Left lung (tissue), 10 donors: ENCODE results near the gene TLR3. TPM values are rescaled to one million over a fixed set of nuclear protein-coding genes. Genes with fewer than 3 reads are reported as not detected.
"Not testable (repeated sequence)": the region's sequence is repeated elsewhere in the genome, so short reads cannot be mapped to it uniquely, and the experiment has no call there.

Experiments
- ATAC-seq: fragments of 200-7000 bp; cut with Tn5 transposase; one replicate; pipeline ENCODE4 v1.9.1; 2020; ENCODE audit warnings: moderate library complexity
- DNase-seq, 4 donors: peaks; one replicate each; pipeline ENCODE4 v3.0.0-alpha.2; 2013 to 2020
- H3K27ac ChIP-seq, 2 donors: fragments of 200-600 bp; sonication (generic) in 1 of 2; one replicate each; pipeline versions ENCODE4 v1.5.0 to v1.8.0; 2020 to 2021
- H3K27me3 ChIP-seq, 2 donors: fragments of 200-600 bp; sonication (generic) in 1 of 2; one replicate each; pipeline versions ENCODE4 v1.5.0 to v1.8.0; 2020 to 2021
- H3K36me3 ChIP-seq, 2 donors: fragments of 200-600 bp; sonication (generic) in 1 of 2; one replicate each; pipeline versions ENCODE4 v1.5.0 to v1.8.0; 2020 to 2021
- H3K4me1 ChIP-seq, 2 donors: fragments of 200-600 bp; one replicate each; pipeline ENCODE4 v1.8.0; 2021
- H3K4me3 ChIP-seq, 2 donors: fragments of 200-600 bp; sonication (generic) in 1 of 2; one replicate each; pipeline versions ENCODE4 v1.5.0 to v1.8.0; 2020 to 2021; ENCODE audit warnings: mild to moderate bottlenecking in 1 of 2
- H3K9me3 ChIP-seq, 2 donors: fragments of 200-600 bp; sonication (generic) in 1 of 2; one replicate each; pipeline versions ENCODE4 v1.5.0 to v1.8.0; 2020 to 2021
- CTCF ChIP-seq, 2 donors: fragments of 200-600 bp; sonication (generic) in 1 of 2; IDR thresholded peaks; one replicate each; pipeline versions ENCODE4 v1.5.0 to v1.8.0; 2021; ENCODE audit warnings: antibody characterized with exemption in 2 of 2
- intact Hi-C, 2 donors: fragments of 100-400 bp; cut with DNase I; formaldehyde crosslinking; loops; one replicate each; pipeline versions ENCODE4 v1.11.2 to v1.14.2; 2022
- polyA plus RNA-seq, 6 donors: library from polyadenylated mRNA; unstranded; fragments of 120-200 nt; gene quantifications; one replicate each; pipeline ENCODE4 v1.2.1, GENCODE V29; 2013; ENCODE audit not compliant: insufficient read length in 6 of 6
- total RNA-seq, 2 donors: library from RNA; stranded (reverse); fragmentation: NEBNext Ultra II Directional; extraction: Animal tissue kit (Norgen Biotek cat#: 25700); gene quantifications; one replicate each; pipeline ENCODE4 v1.2.1, GENCODE V29; 2021
- donor health status: DM: no; HTN: yes; CAD: no.
- donor health status: DM: no; HTN: no; CAD: no.

Gene TLR3
- total and polyA plus RNA-seq, 8 donors, result 10.0 to 44.2 (median 12.3) TPM

GRCh38 chr4:186036976-186037581 lies 31.9 kb upstream of the TLR3 start:
- no peaks in the 10 kb centered on the region for H3K9me3 ChIP-seq
- intact Hi-C loops, result loop anchor here in 1 of 2 donors (5.0 kb wide), 1 partner anchor 400 kb away; no protein-coding TSS in a partner anchor
- H3K4me1 ChIP-seq, result peaks cover 0 to 7% of the 10 kb centered on the region in 2 donors
- H3K4me3 ChIP-seq, result no peak overlapping the region
- peaks cover 0 to 6% of the 10 kb centered on the region in 2 donors for H3K27me3 ChIP-seq
- H3K36me3 ChIP-seq, result no peaks in the 10 kb centered on the region
- TF ChIP-seq CTCF (IDR thresholded peaks at IDR 0.05), result no peak
- ATAC-seq, result no peak
- no peak for DNase-seq
- H3K27ac ChIP-seq, result no peak overlapping the region

- Histone ChIP-seq H3K4me1 (peaks cover 0 to 7% of the 10 kb centered on the region in 2 donors), H3K27ac (no peak overlapping the region), H3K27me3 (peaks cover 0 to 6% of the 10 kb centered on the region in 2 donors), H3K4me3 (no peak overlapping the region), H3K36me3 (no peaks in the 10 kb centered on the region), H3K9me3 (no peaks in the 10 kb centered on the region)
- ATAC-seq, result peak; percentile 89
- DNase-seq, result peak in 2 of 4 donors; percentile 77 to 90
- TF ChIP-seq CTCF (IDR thresholded peaks at IDR 0.05), result peak; percentile 64 to 83
- intact Hi-C loops, result loop anchor here in 1 of 2 donors (5.0 kb wide), 1 partner anchor 401 kb away; no protein-coding TSS in a partner anchor
Observed at GRCh38 chr4:186037692-186038658, 31.0 kb upstream of the TLR3 start.

- H3K36me3 ChIP-seq, result no peaks in the 10 kb centered on the region
- peak in 1 of 4 donors; percentile 47 for DNase-seq
- no peak overlapping the region for H3K27ac ChIP-seq
- intact Hi-C loops, result loop anchor here in 1 of 2 donors (5.0 kb wide), 1 partner anchor 402 kb away; no protein-coding TSS in a partner anchor
- H3K9me3 ChIP-seq, result no peaks in the 10 kb centered on the region
- H3K4me1 ChIP-seq, result peaks cover 0 to 7% of the 10 kb centered on the region in 2 donors
- peak; percentile 87 for ATAC-seq
- TF ChIP-seq CTCF (IDR thresholded peaks at IDR 0.05), result no peak
- peaks cover 0 to 6% of the 10 kb centered on the region in 2 donors for H3K27me3 ChIP-seq
- no peak overlapping the region for H3K4me3 ChIP-seq
Observed at GRCh38 chr4:186039697-186040096, 29.3 kb upstream of the TLR3 start.

GRCh38 chr4:186040316-186040715 lies 28.6 kb upstream of the TLR3 start:
- no peak for TF ChIP-seq CTCF (IDR thresholded peaks at IDR 0.05)
- intact Hi-C loops, result no loop called here

GRCh38 chr4:186047501-186047900 lies 21.5 kb upstream of the TLR3 start:
- H3K4me3 ChIP-seq, H3K4me1 ChIP-seq, H3K27ac ChIP-seq, H3K36me3 ChIP-seq, ATAC-seq, H3K27me3 ChIP-seq, DNase-seq, intact Hi-C loops, H3K9me3 ChIP-seq: not testable (repeated sequence)

More at GRCh38 chr4:186040316-186040715, 28.6 kb upstream of the TLR3 start:
- Histone ChIP-seq H3K4me3 (no peak overlapping the region), H3K4me1 (peaks cover 0 to 7% of the 10 kb centered on the region in 2 donors), H3K36me3 (no peaks in the 10 kb centered on the region), H3K27ac (no peak overlapping the region), H3K9me3 (no peaks in the 10 kb centered on the region), H3K27me3 (peaks cover 0 to 6% of the 10 kb centered on the region in 2 donors)
- no peak for ATAC-seq
- DNase-seq, result no peak

- H3K36me3 ChIP-seq, H3K27ac ChIP-seq, H3K9me3 ChIP-seq, DNase-seq, ATAC-seq, intact Hi-C loops, H3K4me1 ChIP-seq, H3K27me3 ChIP-seq, H3K4me3 ChIP-seq: not testable (repeated sequence)
Observed at GRCh38 chr4:186050135-186050534, 18.8 kb upstream of the TLR3 start.
